Effector memory CD4-positive, alpha-beta T cell (primary cell): ENCODE measurements around the gene OR2J1.

Experiments used
- DNase-seq, 3 donors: peaks; one replicate each; pipeline ENCODE4 v3.0.0-alpha.2; 2020
- H3K27ac ChIP-seq: 2 replicates; pipeline ENCODE4 v1.7.0; 2013; ENCODE audit warnings: mild to moderate bottlenecking, low read length, moderate library complexity; ENCODE audit not compliant: insufficient read depth, poor library complexity, severe bottlenecking
- H3K27me3 ChIP-seq: replicated peaks from 2 replicates; pipeline ENCODE4 v1.7.0; 2013; ENCODE audit warnings: mild to moderate bottlenecking, low read length; ENCODE audit not compliant: insufficient read depth, control insufficient read depth, poor library complexity, severe bottlenecking
- H3K36me3 ChIP-seq: 2 replicates; pipeline ENCODE4 v1.7.0; 2013; ENCODE audit warnings: mild to moderate bottlenecking, low read length, moderate library complexity; ENCODE audit not compliant: control insufficient read depth, insufficient read depth
- H3K4me1 ChIP-seq: 2 replicates; pipeline ENCODE4 v1.7.0; 2013; ENCODE audit warnings: low read length, mild to moderate bottlenecking; ENCODE audit not compliant: control insufficient read depth, insufficient read depth, poor library complexity, severe bottlenecking
- H3K4me3 ChIP-seq: 2 replicates; pipeline ENCODE4 v1.7.0; 2013; ENCODE audit warnings: low read length, low read depth, mild to moderate bottlenecking; ENCODE audit not compliant: insufficient read depth, poor library complexity, severe bottlenecking
- H3K9me3 ChIP-seq: 2 replicates; pipeline ENCODE4 v1.7.0; 2013; ENCODE audit warnings: mild to moderate bottlenecking, low read length, moderate library complexity; ENCODE audit not compliant: control insufficient read depth
- total RNA-seq, 3 donors: gene quantifications; one replicate each; lab custom pipeline; 2026; lab: John Stamatoyannopoulos, UW

Gene OR2J1
- 0 reads per million in 3 donors for total RNA-seq

GRCh38 chr6:29099190-29099589 is at the start of gene OR2J1:
Gene OR2J1, plus strand, starts transcription at chr6:29099490. Its CDS starts 1,453 bp downstream, at chr6:29100943.
- H3K36me3 ChIP-seq, result no peaks in the 10 kb centered on the region
- no peaks in the 10 kb centered on the region for H3K9me3 ChIP-seq
- H3K27ac ChIP-seq, result no peak within 1 kb of the TSS
- no peak within 1 kb of the TSS for H3K4me3 ChIP-seq
- no peak for DNase-seq
- no peaks in the 10 kb centered on the region for H3K27me3 ChIP-seq
- H3K4me1 ChIP-seq, result no peaks in the 10 kb centered on the region

GRCh38 chr6:29051680-29052079 is 47.6 kb upstream of the OR2J1 start:
- peaks cover 4% of the 10 kb centered on the region for H3K27me3 ChIP-seq
- no peak for DNase-seq
- no peaks in the 10 kb centered on the region for H3K4me1 ChIP-seq
- H3K4me3 ChIP-seq, result no peak overlapping the region
- no peaks in the 10 kb centered on the region for H3K36me3 ChIP-seq
- no peaks in the 10 kb centered on the region for H3K9me3 ChIP-seq
- H3K27ac ChIP-seq, result no peak overlapping the region

GRCh38 chr6:29071831-29072723 is 27.2 kb upstream of the OR2J1 start:
- H3K9me3 ChIP-seq, result no peaks in the 10 kb centered on the region
- H3K4me3 ChIP-seq, result no peak overlapping the region
- no peak overlapping the region for H3K27ac ChIP-seq
- no peaks in the 10 kb centered on the region for H3K4me1 ChIP-seq
- H3K36me3 ChIP-seq, result no peaks in the 10 kb centered on the region
- peaks cover 4% of the 10 kb centered on the region for H3K27me3 ChIP-seq
- no peak for DNase-seq

GRCh38 chr6:29079203-29079602 is 20.1 kb upstream of the OR2J1 start:
- no peak overlapping the region for H3K27ac ChIP-seq
- H3K36me3 ChIP-seq, result no peaks in the 10 kb centered on the region
- DNase-seq, result no peak

GRCh38 chr6:29081312-29081711 is 18.0 kb upstream of the OR2J1 start:
- Histone ChIP-seq H3K9me3 (no peaks in the 10 kb centered on the region), H3K4me1 (no peaks in the 10 kb centered on the region), H3K27me3 (no peaks in the 10 kb centered on the region), H3K27ac (no peak overlapping the region), H3K36me3 (no peaks in the 10 kb centered on the region), H3K4me3 (no peak overlapping the region)
- DNase-seq, result no peak

More at GRCh38 chr6:29079203-29079602, 20.1 kb upstream of the OR2J1 start:
- Histone ChIP-seq H3K4me3 (no peak overlapping the region), H3K27me3 (no peaks in the 10 kb centered on the region), H3K9me3 (no peaks in the 10 kb centered on the region), H3K4me1 (no peaks in the 10 kb centered on the region)

- Histone ChIP-seq H3K4me3 (no peak overlapping the region), H3K4me1 (no peaks in the 10 kb centered on the region), H3K27me3 (no peaks in the 10 kb centered on the region), H3K36me3 (no peaks in the 10 kb centered on the region), H3K27ac (no peak overlapping the region), H3K9me3 (no peaks in the 10 kb centered on the region)
- DNase-seq, result no peak
These were observed 16.8 kb upstream of the OR2J1 start for GRCh38 chr6:29082457-29082856.

- no peak for DNase-seq
- Histone ChIP-seq H3K27me3 (no peaks in the 10 kb centered on the region), H3K9me3 (no peaks in the 10 kb centered on the region), H3K36me3 (no peaks in the 10 kb centered on the region), H3K4me1 (no peaks in the 10 kb centered on the region), H3K27ac (no peak within 1 kb of the TSS), H3K4me3 (no peak within 1 kb of the TSS)
These were observed 12.1 kb upstream of the OR2J1 start, which contains the start of gene OR2B3 for GRCh38 chr6:29087213-29087612. Gene OR2B3, minus strand, starts transcription at chr6:29087313. Its CDS starts 65 bp downstream, at chr6:29087248.

GRCh38 chr6:29092957-29093356 is 6.3 kb upstream of the OR2J1 start:
- Histone ChIP-seq H3K9me3 (no peaks in the 10 kb centered on the region), H3K27ac (no peak overlapping the region), H3K27me3 (no peaks in the 10 kb centered on the region), H3K4me1 (no peaks in the 10 kb centered on the region), H3K4me3 (no peak overlapping the region), H3K36me3 (no peaks in the 10 kb centered on the region)
- no peak for DNase-seq

- Histone ChIP-seq H3K27me3 (no peaks in the 10 kb centered on the region), H3K9me3 (no peaks in the 10 kb centered on the region), H3K4me1 (no peaks in the 10 kb centered on the region), H3K36me3 (no peaks in the 10 kb centered on the region), H3K27ac (no peak overlapping the region), H3K4me3 (no peak overlapping the region)
- DNase-seq, result no peak
These were observed 1.5 kb upstream of the OR2J1 start for GRCh38 chr6:29097803-29098202.

GRCh38 chr6:29107758-29108157 is 8.5 kb downstream of the OR2J1 start, which contains the start of gene OR2J3:
Gene OR2J3, plus strand, starts transcription at chr6:29108058. Its CDS starts 3,833 bp downstream, at chr6:29111891.
- no peak for DNase-seq
- Histone ChIP-seq H3K4me3 (no peak within 1 kb of the TSS), H3K9me3 (no peaks in the 10 kb centered on the region), H3K4me1 (no peaks in the 10 kb centered on the region), H3K27me3 (no peaks in the 10 kb centered on the region), H3K36me3 (no peaks in the 10 kb centered on the region), H3K27ac (no peak within 1 kb of the TSS)
